GM21529 (cell line): ENCODE results near the gene TMEM95.
A peak's percentile ranks its signal among the peaks of the same experiment; 100 is the strongest.
"Not testable (repeated sequence)": the region's sequence is repeated elsewhere in the genome, so short reads cannot be mapped to it uniquely, and the experiment has no call there.

ENCODE experiments used
- ATAC-seq: cut with Tn5 transposase; IDR thresholded peaks from one replicate; pipeline ENCODE4 v1.9.1; 2021; ENCODE audit not compliant: unreplicated experiment

TMEM95 gene

GRCh38 chr17:7323731-7324437, 31.1 kb upstream of the TMEM95 start:
- no peak for ATAC-seq

GRCh38 chr17:7324438-7324779, 30.5 kb upstream of the TMEM95 start:
- no peak for ATAC-seq

GRCh38 chr17:7325031-7325528, 29.9 kb upstream of the TMEM95 start:
- ATAC-seq = no peak

GRCh38 chr17:7326186-7326585, 28.8 kb upstream of the TMEM95 start:
- ATAC-seq = no peak

- ATAC-seq = no peak
These were observed 27.9 kb upstream of the TMEM95 start for GRCh38 chr17:7327056-7327455.

- ATAC-seq = no peak
These were observed 27.5 kb upstream of the TMEM95 start for GRCh38 chr17:7327501-7327900.

- no peak for ATAC-seq
These were observed 26.9 kb upstream of the TMEM95 start for GRCh38 chr17:7328009-7328408.

- peak; percentile 20 for ATAC-seq
These were observed 26.0 kb upstream of the TMEM95 start, which contains the start of gene NEURL4 for GRCh38 chr17:7328840-7329373. Gene NEURL4, minus strand, starts transcription at chr17:7329335. Its CDS starts 23 bp downstream, at chr17:7329312.

GRCh38 chr17:7329374-7329996, 25.5 kb upstream of the TMEM95 start:
- ATAC-seq = peak; percentile 49

- ATAC-seq = peak; percentile 40
These were observed 24.8 kb upstream of the TMEM95 start for GRCh38 chr17:7329997-7330637.

GRCh38 chr17:7330638-7331015, 24.3 kb upstream of the TMEM95 start:
- no peak for ATAC-seq

GRCh38 chr17:7332111-7332510, 22.8 kb upstream of the TMEM95 start:
- no peak for ATAC-seq

GRCh38 chr17:7332600-7333069, 22.3 kb upstream of the TMEM95 start:
- not testable (repeated sequence) for ATAC-seq

- ATAC-seq = no peak
These were observed 19.9 kb upstream of the TMEM95 start for GRCh38 chr17:7334938-7335538.

GRCh38 chr17:7335765-7336164, 19.2 kb upstream of the TMEM95 start:
- ATAC-seq = not testable (repeated sequence)

- ATAC-seq = peak; percentile 62
These were observed 18.4 kb upstream of the TMEM95 start, which contains the start of gene ACAP1 for GRCh38 chr17:7336240-7337175. Gene ACAP1, plus strand, starts transcription at chr17:7336529. Its CDS starts 206 bp downstream, at chr17:7336735.

GRCh38 chr17:7337600-7337999, 17.4 kb upstream of the TMEM95 start:
- not testable (repeated sequence) for ATAC-seq

GRCh38 chr17:7340179-7340578, 14.8 kb upstream of the TMEM95 start:
- ATAC-seq = no peak

GRCh38 chr17:7341842-7342241, 13.1 kb upstream of the TMEM95 start:
- ATAC-seq = no peak

- ATAC-seq = no peak
These were observed 11.7 kb upstream of the TMEM95 start for GRCh38 chr17:7343250-7343649.
